HG02759 (cell line): ENCODE results near the gene KIF23.
"Not testable (repeated sequence)": the region's sequence is repeated elsewhere in the genome, so short reads cannot be mapped to it uniquely, and the experiment has no call there.

ENCODE experiments used
- ATAC-seq: cut with Tn5 transposase; IDR thresholded peaks from one replicate; pipeline ENCODE4 v1.9.1; 2021; ENCODE audit warnings: mild to moderate bottlenecking, moderate library complexity; ENCODE audit not compliant: unreplicated experiment

KIF23 gene

DNA sequence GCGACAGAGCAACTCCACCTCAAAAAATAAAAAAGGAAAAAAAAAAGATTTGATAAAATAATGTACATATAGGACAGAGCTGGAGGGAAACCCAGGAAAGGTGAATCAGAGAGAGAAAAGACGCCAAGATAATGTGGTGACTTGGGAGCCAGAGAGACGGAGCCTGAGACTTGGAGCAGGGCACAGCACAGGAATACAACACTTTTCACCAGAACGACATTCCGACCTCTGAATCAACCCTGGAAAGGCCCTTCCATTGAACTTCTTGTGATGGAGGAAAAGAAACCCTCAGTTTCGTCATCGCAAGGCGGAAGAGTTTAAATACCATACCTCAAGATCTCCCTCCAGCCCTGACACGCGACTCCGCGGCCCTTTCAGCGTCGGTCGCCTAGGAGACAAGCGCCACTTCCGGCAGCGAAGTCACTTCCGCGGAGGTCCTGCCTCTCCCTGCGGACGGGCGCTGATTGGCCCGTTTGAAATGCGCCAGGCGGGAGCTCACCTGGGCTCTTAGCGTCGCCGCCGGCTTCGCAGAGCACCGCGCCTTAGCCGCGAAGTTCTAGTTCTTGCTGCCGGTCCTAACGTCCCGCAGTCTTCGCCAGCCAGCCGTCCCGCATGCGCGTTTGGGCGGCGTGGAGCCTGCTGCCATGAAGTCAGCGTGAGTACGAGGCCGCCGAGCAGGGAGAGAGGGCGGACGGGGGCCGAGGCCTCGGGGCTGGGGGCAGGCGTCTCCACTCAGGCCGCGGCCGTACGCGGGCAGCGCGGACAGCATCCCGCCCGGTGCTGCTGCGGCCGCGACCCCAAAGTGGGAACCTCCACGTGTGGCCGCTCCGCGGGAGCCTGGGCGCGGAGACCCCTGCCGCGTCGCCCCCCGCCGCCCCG lies at the start of gene KIF23:
KIF23 (plus strand) TSS at position 528 of the 879 bp plus-strand sequence; CDS start at position 645, 117 bp downstream.
- peak; percentile 97 for ATAC-seq

DNA sequence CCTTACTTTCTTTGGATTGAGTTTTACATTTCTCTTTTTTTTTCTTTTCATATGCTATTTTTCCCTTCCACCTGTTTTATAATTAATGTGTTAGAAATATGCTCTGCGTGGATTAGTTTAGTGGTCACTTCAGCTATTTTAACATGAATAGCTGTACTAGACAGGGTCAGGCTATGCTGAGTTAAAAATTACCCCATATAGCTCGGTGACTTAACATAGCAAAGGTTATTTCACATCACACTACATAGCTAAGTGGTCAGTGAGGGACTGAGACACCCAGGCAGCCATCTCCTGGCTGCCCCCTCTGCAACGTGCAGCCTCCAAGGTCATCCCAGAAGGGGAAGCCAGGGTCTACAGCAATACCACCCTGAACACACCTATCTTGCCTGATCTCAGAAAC lies 46.9 kb upstream of the KIF23 start:
- ATAC-seq, result no peak

DNA sequence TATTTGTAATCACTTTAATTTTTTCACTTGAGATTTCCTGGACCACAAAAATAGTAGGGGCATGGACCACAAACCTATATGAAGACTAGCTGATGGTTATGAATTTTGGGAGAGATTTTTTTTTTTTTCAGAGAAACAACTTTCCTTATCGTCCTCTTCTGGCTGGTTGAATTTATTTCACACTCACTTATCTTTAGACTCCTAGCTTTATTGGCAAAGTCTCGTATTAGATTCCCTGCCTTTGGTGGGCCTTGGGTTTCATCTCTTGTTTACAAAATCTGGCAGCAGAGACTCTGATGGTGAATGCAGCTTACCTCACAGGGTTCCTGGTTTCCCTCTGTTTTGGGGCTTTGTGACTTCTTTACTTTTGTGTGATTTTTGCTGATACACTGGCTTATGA lies 44.5 kb upstream of the KIF23 start:
- no peak for ATAC-seq

DNA sequence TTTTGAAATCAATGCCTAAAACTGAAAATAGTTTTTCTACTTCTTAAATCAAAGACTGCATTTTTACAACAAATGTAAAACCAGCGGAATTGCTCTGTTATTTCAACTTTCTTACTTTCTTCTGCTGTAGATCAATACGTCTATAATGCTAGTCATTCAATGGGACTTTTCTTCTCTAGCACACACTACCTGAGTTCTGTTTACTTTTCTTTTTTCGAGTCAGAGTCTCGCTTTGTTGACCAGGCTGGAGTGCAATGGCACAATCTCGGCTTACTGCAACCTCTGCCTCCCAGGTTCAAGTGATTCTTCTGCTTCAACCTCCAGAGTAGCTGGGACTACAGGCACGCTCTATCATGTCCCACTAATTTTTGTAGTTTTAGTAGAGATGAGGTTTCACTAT lies 40.7 kb upstream of the KIF23 start:
- no peak for ATAC-seq

DNA sequence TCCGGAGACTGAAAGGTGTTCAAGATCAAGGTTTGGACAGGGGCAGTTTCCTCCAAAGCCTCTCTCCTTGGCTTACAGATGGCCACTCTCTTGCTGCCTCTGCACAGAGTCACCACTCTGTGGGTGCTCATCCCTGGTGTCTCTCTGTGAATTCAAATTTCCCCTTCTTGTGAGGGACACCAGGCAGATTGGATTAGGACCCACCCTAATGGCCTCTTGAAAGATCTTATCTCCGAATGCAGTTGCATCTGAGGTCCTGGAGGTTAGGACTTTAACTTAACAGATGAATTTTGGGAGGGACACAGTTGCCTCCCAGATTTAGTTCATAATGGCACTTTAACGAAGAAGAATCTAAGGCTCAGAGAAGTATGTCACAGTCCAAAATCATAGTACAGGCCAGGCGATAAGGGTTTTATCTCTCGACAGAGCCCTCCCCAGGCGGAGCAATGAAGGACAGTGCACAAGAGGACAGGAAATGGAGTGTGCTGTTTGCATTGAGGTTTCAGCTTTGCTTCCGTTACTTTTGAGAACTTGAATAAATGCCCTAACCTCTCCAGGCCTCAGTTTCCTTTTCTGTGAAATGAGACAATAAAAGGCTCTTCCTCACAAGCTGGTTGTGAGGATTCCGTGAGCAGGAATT lies 38.9 kb upstream of the KIF23 start:
- no peak for ATAC-seq

DNA sequence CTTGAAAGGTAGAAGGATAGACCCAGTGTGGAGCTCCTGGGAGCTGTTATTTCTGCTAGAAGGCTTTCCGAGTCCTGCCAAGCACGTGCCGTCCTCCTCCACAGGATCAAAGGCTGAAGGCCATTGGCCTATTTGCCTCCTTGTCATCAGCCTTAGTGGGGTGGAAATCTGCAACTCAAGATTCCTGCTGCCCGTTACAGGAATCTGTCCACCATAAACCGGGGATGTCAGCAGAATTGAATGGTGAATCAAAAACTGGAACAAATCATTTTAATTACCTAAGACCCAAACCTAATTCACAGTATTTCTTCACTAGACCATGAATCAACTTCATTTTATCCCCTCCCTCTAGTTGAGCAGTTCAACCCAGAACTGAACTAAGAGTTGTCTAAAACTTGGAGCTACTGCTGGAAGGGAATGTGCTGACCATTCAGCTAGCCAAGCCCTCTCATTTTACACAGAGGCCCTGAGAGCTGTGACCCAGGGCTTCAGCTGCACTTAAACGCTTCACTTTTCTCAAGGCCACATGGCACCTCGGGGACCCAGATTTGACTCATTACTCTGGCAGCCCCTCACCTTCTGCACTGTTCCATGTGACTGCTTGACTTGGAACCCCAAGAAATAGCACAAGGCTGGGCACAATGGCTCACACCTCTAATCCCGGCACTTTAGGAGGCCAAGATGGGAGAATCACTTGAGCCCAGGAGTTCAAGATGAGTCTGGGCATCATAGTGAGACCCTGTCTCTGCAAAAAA lies 36.8 kb upstream of the KIF23 start:
- ATAC-seq, result no peak

DNA sequence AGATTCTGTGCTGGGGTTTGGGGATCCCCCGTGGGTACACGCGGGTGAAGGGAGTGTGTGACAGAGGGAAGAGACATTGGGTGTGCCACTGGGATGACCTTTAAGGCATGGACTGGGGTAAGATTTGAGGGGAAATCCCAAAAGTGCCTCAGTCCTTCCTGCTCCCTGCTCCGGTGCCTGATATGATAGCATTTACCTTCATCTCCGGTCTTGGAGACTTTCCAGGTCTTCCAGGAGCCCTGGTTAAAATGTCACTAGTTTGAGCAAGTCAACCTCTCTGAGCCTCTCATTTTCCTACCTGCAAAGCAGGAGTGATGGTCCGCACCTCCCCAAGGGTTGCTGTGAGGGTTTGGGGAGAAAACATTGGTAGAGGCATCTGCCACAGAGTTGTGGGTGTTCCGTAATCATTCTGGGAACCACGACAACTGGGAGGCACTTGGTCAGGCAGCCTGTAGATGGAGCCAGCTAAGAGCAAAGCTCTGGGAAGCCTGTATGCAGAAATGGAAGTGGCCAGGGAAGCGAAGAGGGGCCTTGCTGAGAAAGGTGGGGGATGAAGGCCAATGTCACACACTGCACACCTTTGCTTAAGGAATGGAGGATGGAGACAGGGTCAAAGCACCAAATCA lies 33.9 kb upstream of the KIF23 start:
- no peak for ATAC-seq

DNA sequence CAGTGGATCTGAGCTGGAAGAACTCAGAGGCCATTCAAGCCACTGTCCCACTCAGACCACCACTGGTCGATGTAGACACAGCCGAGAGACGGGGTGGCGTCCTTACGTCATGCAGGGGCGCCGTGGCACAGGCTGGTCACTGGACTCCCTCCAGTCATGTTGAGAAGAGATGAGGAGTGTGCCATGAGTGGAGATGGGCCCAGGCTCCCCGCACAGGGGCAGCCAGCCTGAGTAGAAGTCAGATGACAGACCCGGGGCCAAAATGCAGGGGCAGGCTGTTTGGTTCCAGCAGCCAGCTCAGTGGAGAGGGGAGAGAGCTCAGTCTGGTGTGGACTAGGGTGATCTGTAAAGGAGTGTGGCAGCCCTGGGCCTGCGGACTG lies 33.4 kb upstream of the KIF23 start:
- ATAC-seq, result no peak

DNA sequence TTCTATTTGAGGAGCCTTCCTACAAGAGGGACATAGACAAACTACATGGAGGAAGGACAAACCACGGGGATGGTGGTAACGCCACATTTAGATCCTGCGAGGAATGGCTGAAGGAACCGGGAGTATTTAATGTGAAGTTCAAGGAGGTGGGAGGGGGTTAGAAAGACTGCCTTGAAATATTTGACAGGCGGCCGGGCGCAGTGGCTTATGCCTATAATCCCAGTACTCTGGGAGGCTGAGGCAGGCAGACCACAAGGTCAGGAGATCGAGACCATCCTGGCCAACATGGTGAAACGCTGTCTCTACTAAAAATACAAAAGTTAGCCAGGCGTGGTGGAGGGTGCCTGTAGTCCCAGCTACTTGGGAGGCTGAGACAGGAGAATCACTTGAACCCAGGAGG lies 32.0 kb upstream of the KIF23 start:
- not testable (repeated sequence) for ATAC-seq

DNA sequence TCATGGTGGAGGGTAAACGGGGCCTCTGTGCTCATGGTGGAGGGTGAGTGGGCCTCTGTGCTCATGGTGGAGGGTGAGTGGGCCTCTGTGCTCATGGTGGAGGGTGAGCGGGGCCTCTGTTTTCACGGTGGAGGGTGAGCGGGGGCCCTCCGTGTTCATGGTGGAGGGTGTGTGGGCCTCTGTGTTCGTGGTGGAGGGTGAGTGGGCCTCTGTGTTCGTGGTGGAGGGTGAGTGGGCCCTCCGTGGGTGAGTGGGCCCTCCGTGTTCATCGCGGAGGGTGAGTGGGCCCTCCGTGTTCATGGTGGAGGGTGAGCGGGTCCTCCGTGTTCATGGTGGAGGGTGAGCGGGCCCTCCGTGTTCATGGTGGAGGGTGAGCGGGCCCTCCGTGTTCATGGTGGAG lies 30.1 kb upstream of the KIF23 start:
- not testable (repeated sequence) for ATAC-seq

DNA sequence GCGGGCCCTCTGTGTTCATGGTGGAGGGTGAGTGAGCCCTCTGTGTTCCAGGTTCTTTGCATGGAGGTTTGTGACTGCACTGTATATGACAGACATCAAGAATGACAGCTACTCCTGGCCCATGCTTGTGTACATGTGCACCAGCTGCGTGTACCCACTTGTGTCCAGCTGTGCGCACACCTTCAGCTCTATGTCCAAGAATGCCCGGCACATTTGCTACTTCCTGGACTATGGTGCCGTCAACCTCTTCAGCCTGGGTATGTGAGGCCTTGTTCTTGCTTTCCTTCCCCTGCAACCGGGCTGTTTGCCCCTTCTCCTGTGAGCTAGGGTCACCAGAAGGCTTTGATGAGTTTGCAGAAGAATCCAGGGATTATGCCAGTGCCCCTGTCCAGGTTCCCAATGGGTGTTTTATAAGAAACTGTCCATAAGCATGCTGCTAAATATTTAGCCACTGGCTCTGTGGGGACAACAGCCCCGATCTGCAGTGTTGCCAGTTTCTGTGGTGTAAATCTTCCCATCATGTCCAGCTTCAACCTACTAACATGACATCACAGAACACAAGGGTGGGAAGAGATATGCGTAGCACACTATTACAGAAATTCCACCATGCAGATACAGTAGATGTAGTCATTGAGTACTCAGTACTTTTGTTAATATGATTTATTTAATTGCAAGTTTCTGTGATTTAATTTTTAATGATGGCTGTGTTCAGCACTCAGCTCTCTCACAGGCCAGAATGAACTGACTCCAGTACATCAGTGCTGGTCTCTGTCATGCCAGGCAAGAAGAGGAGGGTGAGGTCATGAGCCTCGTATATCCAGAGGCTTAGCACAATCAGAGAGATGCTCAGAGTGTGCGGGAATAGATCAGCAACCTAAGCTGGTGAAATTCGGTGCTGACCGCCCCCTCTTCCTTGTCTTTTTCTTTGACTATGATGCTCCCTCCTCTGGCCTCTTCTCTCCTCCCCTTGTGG lies 29.2 kb upstream of the KIF23 start:
- ATAC-seq, result no peak

DNA sequence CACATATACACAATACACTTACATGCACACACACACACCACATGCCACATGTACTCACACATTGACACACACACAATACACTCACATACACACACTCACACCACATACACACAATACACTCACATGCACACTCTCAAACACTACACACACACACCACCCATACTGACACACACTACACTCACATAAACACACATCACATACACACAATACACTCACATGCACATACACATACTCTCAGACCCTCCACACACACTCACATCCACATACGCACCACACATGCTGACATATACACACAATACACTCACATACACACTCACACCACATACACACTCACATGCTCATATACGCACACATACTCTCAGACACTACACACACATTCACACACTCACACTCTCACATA lies 28.3 kb upstream of the KIF23 start:
- no peak for ATAC-seq

DNA sequence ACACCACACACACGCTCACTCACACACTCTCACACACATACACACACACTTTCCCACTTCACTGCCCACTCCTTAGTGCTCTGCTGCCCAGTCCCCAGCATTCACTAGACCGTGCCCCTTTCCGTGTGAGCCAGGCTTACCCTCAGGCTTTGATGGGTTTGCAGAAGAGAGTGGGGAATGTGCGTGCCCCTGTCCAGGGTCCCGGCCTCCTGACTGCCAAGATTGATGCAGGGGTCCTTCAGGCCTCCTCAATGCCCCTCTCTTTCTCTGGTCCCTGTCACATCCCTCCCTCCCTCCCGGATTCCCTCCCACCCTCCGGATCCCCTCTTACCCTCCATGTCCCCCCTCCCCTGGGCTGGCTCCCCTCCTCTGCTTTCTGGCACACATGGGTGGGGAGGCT lies 27.9 kb upstream of the KIF23 start:
- ATAC-seq, result no peak

DNA sequence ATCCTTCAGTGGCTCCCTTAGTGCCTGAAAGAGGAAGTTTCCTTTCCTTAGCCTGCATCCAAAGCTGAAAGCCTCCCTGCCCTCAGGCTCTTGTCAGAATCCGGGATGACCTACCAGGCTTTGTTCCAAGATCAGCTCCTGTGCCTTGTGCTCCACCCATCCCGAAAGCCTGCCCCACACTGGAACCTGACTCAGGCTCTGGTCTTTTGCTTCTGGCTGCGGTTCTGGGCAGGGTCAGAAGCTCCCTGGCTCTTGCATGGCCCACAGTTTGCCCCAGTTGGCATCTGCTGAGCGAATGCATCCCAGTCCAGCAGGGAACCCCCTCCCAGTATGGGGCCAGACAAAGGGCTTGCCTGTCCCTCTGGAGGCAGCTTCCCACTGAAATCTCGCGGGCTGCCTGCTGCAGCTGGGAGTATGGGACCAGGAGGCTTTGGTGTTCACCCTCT lies 25.9 kb upstream of the KIF23 start:
- ATAC-seq, result no peak

DNA sequence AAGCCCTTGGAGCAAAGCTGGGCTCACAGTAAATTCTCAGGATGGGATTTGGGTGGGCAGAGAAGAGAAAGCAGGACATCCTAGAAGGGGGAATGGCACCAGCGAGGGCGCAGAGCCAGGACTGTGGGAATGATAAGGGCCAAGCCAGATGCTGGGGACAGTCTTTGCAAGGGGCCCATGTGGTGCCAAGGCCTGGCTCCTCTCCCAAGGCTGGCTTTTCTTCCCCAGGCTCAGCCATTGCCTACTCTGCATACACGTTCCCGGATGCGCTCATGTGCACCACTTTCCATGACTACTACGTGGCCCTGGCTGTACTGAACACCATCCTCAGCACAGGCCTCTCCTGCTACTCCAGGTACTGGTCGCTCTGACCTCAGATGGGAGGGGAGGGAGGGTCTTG lies 24.7 kb upstream of the KIF23 start:
- no peak for ATAC-seq

DNA sequence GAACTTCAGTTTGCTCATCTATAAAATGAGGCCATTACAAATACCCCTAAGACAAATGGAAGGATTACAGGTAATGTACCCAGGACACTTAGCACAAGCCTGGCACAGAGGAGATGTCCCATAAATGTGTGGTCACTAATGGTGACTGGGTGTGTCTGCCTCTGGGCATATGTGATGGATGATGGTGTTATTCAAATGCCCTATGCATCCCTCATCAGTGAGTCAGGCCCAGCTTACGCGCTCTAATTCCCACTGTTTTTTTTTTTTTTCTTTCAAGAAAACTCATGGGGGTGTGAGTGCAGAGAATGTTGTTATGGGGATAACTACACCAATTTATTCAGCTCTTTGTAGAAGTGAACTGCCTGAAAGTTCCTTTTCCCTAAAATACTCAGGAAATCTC lies 23.6 kb upstream of the KIF23 start:
- no peak for ATAC-seq

DNA sequence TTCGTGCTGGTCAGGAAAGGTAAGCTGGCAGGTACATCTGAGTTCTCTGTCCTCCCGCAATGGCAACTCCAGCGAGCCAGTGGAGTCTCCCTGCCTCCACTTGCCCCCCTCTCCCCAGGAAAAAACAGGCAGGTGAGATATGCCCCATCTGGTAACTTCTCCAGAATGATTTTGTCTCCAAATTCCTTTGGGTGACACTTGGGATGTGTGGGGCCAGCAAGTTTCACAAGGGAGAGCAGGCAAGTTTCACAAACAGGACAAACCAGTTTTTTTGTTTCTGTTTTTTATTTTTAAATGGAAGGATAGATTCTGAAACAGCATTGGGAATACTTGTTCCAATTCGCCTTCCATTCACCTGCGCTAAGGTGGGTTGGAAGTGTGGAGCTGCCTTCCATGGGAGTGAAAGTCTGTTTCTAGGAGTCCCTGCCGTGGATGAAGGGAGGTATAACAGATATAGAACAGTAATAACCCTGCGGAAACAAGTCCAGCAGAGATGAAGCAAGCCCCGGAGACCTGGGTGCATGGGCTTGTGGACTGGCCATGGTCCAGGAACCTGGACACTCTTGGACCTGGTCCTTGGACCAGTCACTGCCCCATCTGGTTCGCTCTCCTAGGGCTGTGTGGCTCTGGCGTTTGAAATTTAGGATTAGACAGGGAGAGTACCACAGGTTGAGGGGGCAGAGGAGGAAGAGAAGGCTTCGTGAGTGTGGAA lies 22.9 kb upstream of the KIF23 start:
- ATAC-seq, result no peak

DNA sequence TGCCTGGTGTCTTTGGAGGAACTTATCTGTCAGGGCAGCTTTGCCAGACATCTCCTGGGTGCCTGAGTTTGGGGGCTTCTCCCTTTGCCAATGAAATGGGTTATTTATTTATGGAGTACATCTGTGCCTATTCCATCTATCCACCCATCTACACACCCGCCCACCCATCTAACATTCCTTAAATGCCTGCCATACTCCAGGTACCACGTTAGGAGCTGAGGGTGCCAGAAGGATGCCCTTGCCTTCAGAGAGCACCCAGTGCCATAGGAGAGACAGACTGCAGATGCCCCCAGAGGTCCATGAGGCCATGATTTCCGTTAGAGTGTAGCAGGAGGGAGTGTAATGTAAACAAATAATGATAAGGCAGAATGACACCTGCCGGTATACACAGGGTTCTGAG lies 21.8 kb upstream of the KIF23 start:
- ATAC-seq, result no peak

DNA sequence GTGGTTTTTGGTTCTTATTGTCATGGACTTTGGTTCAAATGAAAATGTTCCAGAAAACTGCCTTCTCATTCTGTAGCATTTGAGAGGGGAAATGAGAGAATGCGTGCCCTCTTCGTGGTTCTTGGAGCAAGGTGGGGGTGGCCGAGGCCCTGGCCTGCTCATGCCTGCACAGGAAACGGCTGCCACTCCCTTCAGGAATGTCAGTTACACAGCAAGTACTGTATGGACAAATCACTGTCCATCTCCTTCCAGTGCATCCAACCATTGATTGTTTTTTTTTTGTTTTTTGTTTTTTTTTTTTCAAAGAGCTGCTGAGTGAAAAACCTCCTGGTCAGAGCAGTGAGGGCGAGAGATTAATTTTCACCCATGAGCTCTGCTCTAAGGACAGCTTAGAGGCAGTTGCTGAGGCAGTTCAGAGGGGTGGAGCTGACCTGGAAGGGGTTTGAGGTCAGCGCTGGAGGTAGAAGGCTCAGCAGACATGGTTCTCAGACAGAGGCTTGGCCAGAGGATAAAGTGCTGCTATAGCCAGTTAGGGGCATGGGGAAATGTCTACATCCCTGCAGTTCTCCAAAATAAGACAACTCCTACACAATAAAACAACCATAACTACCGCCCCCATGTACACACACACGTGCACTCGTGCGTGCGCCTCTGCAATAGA lies 20.2 kb upstream of the KIF23 start:
- no peak for ATAC-seq
